K562 (cell line): ENCODE measurements around the gene HPD. TPM values are rescaled to one million over a fixed set of nuclear protein-coding genes. Genes with fewer than 3 reads are reported as not detected.

Source experiments
- CREM ChIP-seq: IDR thresholded peaks from 2 replicates; pipeline ENCODE4 v1.6.1; 2014; ENCODE audit warnings: antibody characterized with exemption, low read depth
- FUS ChIP-seq: fragments of 200-400 bp; formaldehyde crosslinking; optimal IDR thresholded peaks from 2 replicates; pipeline ENCODE3; 2017; ENCODE audit warnings: low read depth, low read length
- HDAC1 ChIP-seq, 2 experiments: fragments of 450-650 bp; IDR thresholded peaks; 2 replicates each; pipeline ENCODE4 v1.6.1; 2016 to 2017; ENCODE audit warnings: inconsistent platforms in 1 of 2, mild to moderate bottlenecking in 1 of 2, moderate library complexity in 1 of 2
- HDAC8 ChIP-seq: fragments of 450-650 bp; IDR thresholded peaks from 2 replicates; pipeline ENCODE4 v1.6.1; 2016; ENCODE audit warnings: mild to moderate bottlenecking, missing genetic modification characterization, moderate library complexity, missing compliant biosample characterization
- HDGF ChIP-seq: fragments of 450-650 bp; IDR thresholded peaks from 2 replicates; pipeline ENCODE4 v1.6.1; 2016
- HIVEP1 ChIP-seq: fragments of 250-450 bp; sonication (Bioruptor Pico); IDR thresholded peaks from 2 replicates; pipeline ENCODE4 v1.4.0; 2020; ENCODE audit warnings: mild to moderate bottlenecking
- KDM1A ChIP-seq, 2 experiments: fragments of 450-650 bp; IDR thresholded peaks; 2 replicates each; pipeline ENCODE4 v1.6.1; 2016; ENCODE audit warnings: mild to moderate bottlenecking in 2 of 2
- MIER1 ChIP-seq: fragments of 450-650 bp; IDR thresholded peaks from 2 replicates; pipeline ENCODE4 v1.6.1; 2016; ENCODE audit warnings: antibody characterized with exemption, mild to moderate bottlenecking, low read depth
- POLR2H ChIP-seq: IDR thresholded peaks from 2 replicates; pipeline ENCODE4 v1.6.1; 2016; ENCODE audit warnings: missing genetic modification characterization, low read depth, mild to moderate bottlenecking, control low read depth, missing compliant biosample characterization, moderate library complexity
- RFX5 ChIP-seq: IDR thresholded peaks from 2 replicates; pipeline ENCODE4 v1.6.1; 2011; ENCODE audit warnings: low read depth, mild to moderate bottlenecking, improper control_type of control experiment, low read length
- SIX5 ChIP-seq, 2 experiments: IDR thresholded peaks; 2 replicates each; pipeline ENCODE4 v1.6.1; 2011; ENCODE audit warnings: low read length in 2 of 2, borderline replicate concordance in 1 of 2, low read depth in 1 of 2, mild to moderate bottlenecking in 1 of 2, moderate library complexity in 1 of 2; ENCODE audit not compliant: insufficient read depth in 1 of 2
- SMARCA5 ChIP-seq: fragments of 450-650 bp; IDR thresholded peaks from 2 replicates; pipeline ENCODE4 v1.6.1; 2016
- YBX1 ChIP-seq: fragments of 450-650 bp; IDR thresholded peaks from 2 replicates; pipeline ENCODE4 v1.7.1; 2016; ENCODE audit warnings: mild to moderate bottlenecking
- ZKSCAN3 ChIP-seq: fragments of 250-450 bp; sonication (Bioruptor Pico); IDR thresholded peaks from 2 replicates; pipeline ENCODE4 v1.4.0; 2020
- ZNF121 ChIP-seq: sonication (generic); formaldehyde crosslinking; conservative IDR thresholded peaks from 2 replicates; pipeline ENCODE4 v1.8.0; 2022; ENCODE audit warnings: missing genetic modification reagents
- ZNF436 ChIP-seq: fragments of 250-450, 450-650 bp; sonication (Bioruptor Pico); formaldehyde crosslinking; IDR thresholded peaks from 2 replicates; pipeline ENCODE4 v1.7.0; 2020; ENCODE audit warnings: mild to moderate bottlenecking
- polyA plus RNA-seq, 8 experiments: library from polyadenylated mRNA; depleted of rRNA in 4 of 8; stranded (reverse) in 5 of 8; unstranded in 3 of 8; fragments of >200 nt; fragmentation: Nextera tagmentation in 2 of 8; fragmentation: Illumina TruSeq in 1 of 8; extraction: Ambion mirVana in 2 of 8; extraction: Trizol in 1 of 8; gene quantifications; 2 replicates each; pipeline versions ENCODE4 v1.2.1 to v1.2.3, GENCODE V29; 2011 to 2014; ENCODE audit warnings: inconsistent platforms in 1 of 8, missing spikeins in 1 of 8
- total RNA-seq, 7 experiments: library from RNA; depleted of rRNA in 6 of 7; stranded (reverse); fragments of >200 nt in 6 of 7; fragmentation: Illumina TruSeq in 2 of 7; extraction: Trizol in 2 of 7; gene quantifications; 2 replicates each; pipeline versions ENCODE4 v1.2.1 to v1.2.3, GENCODE V29; 2011 to 2021; ENCODE audit warnings: low replicate concordance in 1 of 7
- TF ChIP-seq, protein P1 (sequence below): sonication (generic); formaldehyde crosslinking; IDR thresholded peaks from 2 replicates; pipeline ENCODE4 v1.8.0; 2022; ENCODE audit warnings: missing genetic modification reagents, mild to moderate bottlenecking, borderline replicate concordance
- TF ChIP-seq, protein P2 (sequence below): fragments of 250-450 bp; sonication (Bioruptor Pico); IDR thresholded peaks from 2 replicates; pipeline ENCODE4 v1.4.0; 2020
- TF ChIP-seq, protein P3 (sequence below): fragments of 450-650 bp; IDR thresholded peaks from 2 replicates; pipeline ENCODE4 v1.6.1; 2017; ENCODE audit warnings: antibody characterized with exemption, mild to moderate bottlenecking

Gene HPD
- total and polyA plus RNA-seq, 9 of the 15 experiments (the other 6 are each of a cell fraction or from before 2014, with no cell fraction given) = 0.06 to 0.29 (median 0.07) TPM; not detected in 4

- TF ChIP-seq FUS = no peak
- TF ChIP-seq SMARCA5 = peak; percentile 95
- peak in 1 of 2 experiments; percentile 9; a peak in 1 of 4 replicates for TF ChIP-seq HDAC1 (IDR thresholded peaks at IDR 0.05)
- no peak for TF ChIP-seq HIVEP1
- TF ChIP-seq HDGF = no peak
- peak; percentile 84 for TF ChIP-seq ZNF436
- no peak for TF ChIP-seq YBX1
- no peak for TF ChIP-seq SIX5 (IDR thresholded peaks at IDR 0.05; ENCODE audit: borderline replicate concordance in 1 of 2, insufficient read depth in 1 of 2, low read depth in 1 of 2, low read length in 2 of 2)
- TF ChIP-seq, protein P1, sequence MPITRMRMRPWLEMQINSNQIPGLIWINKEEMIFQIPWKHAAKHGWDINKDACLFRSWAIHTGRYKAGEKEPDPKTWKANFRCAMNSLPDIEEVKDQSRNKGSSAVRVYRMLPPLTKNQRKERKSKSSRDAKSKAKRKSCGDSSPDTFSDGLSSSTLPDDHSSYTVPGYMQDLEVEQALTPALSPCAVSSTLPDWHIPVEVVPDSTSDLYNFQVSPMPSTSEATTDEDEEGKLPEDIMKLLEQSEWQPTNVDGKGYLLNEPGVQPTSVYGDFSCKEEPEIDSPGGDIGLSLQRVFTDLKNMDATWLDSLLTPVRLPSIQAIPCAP (CRISPR knock-in tag) = no peak
- TF ChIP-seq, protein P2, sequence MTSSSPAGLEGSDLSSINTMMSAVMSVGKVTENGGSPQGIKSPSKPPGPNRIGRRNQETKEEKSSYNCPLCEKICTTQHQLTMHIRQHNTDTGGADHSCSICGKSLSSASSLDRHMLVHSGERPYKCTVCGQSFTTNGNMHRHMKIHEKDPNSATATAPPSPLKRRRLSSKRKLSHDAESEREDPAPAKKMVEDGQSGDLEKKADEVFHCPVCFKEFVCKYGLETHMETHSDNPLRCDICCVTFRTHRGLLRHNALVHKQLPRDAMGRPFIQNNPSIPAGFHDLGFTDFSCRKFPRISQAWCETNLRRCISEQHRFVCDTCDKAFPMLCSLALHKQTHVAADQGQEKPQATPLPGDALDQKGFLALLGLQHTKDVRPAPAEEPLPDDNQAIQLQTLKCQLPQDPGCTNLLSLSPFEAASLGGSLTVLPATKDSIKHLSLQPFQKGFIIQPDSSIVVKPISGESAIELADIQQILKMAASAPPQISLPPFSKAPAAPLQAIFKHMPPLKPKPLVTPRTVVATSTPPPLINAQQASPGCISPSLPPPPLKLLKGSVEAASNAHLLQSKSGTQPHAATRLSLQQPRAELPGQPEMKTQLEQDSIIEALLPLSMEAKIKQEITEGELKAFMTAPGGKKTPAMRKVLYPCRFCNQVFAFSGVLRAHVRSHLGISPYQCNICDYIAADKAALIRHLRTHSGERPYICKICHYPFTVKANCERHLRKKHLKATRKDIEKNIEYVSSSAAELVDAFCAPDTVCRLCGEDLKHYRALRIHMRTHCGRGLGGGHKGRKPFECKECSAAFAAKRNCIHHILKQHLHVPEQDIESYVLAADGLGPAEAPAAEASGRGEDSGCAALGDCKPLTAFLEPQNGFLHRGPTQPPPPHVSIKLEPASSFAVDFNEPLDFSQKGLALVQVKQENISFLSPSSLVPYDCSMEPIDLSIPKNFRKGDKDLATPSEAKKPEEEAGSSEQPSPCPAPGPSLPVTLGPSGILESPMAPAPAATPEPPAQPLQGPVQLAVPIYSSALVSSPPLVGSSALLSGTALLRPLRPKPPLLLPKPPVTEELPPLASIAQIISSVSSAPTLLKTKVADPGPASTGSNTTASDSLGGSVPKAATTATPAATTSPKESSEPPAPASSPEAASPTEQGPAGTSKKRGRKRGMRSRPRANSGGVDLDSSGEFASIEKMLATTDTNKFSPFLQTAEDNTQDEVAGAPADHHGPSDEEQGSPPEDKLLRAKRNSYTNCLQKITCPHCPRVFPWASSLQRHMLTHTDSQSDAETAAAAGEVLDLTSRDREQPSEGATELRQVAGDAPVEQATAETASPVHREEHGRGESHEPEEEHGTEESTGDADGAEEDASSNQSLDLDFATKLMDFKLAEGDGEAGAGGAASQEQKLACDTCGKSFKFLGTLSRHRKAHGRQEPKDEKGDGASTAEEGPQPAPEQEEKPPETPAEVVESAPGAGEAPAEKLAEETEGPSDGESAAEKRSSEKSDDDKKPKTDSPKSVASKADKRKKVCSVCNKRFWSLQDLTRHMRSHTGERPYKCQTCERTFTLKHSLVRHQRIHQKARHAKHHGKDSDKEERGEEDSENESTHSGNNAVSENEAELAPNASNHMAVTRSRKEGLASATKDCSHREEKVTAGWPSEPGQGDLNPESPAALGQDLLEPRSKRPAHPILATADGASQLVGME (CRISPR knock-in tag) = no peak
- no peak for TF ChIP-seq HDAC8
- TF ChIP-seq RFX5 = no peak
- no peak for TF ChIP-seq ZKSCAN3 (CRISPR knock-in tag)
- TF ChIP-seq, protein P3, sequence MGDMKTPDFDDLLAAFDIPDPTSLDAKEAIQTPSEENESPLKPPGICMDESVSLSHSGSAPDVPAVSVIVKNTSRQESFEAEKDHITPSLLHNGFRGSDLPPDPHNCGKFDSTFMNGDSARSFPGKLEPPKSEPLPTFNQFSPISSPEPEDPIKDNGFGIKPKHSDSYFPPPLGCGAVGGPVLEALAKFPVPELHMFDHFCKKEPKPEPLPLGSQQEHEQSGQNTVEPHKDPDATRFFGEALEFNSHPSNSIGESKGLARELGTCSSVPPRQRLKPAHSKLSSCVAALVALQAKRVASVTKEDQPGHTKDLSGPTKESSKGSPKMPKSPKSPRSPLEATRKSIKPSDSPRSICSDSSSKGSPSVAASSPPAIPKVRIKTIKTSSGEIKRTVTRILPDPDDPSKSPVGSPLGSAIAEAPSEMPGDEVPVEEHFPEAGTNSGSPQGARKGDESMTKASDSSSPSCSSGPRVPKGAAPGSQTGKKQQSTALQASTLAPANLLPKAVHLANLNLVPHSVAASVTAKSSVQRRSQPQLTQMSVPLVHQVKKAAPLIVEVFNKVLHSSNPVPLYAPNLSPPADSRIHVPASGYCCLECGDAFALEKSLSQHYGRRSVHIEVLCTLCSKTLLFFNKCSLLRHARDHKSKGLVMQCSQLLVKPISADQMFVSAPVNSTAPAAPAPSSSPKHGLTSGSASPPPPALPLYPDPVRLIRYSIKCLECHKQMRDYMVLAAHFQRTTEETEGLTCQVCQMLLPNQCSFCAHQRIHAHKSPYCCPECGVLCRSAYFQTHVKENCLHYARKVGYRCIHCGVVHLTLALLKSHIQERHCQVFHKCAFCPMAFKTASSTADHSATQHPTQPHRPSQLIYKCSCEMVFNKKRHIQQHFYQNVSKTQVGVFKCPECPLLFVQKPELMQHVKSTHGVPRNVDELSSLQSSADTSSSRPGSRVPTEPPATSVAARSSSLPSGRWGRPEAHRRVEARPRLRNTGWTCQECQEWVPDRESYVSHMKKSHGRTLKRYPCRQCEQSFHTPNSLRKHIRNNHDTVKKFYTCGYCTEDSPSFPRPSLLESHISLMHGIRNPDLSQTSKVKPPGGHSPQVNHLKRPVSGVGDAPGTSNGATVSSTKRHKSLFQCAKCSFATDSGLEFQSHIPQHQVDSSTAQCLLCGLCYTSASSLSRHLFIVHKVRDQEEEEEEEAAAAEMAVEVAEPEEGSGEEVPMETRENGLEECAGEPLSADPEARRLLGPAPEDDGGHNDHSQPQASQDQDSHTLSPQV = 0 out of 2 replicates have a peak, but pooled peaks have one; percentile 29
- TF ChIP-seq POLR2H (tag) = no peak
- TF ChIP-seq MIER1 = no peak
- TF ChIP-seq ZNF121 = peak; percentile 72
- TF ChIP-seq CREM = 0 out of 2 replicates have a peak, but pooled peaks have one; percentile 8
- TF ChIP-seq KDM1A (IDR thresholded peaks at IDR 0.05) = peak; percentile 10 to 11; a peak in 2 of 4 replicates
Measured at GRCh38 chr12:121843236-121843982, 15.2 kb downstream of the HPD start (continued).
